ENCODE measurements around the gene RGS6.

- TF ChIP-seq CTCF (IDR thresholded peaks at IDR 0.05): no peak
- TF ChIP-seq POLR2AphosphoS5 (IDR thresholded peaks at IDR 0.05): no peak
- no peak for TF ChIP-seq POLR2A (IDR thresholded peaks at IDR 0.05)
- no peak for TF ChIP-seq EP300 (IDR thresholded peaks at IDR 0.05)
These were observed 677.1 kb downstream of the RGS6 start for GRCh38 chr14:72609205-72609916.
